H1 (cell line): ENCODE measurements around the gene IL10RA. TPM values are rescaled to one million over a fixed set of nuclear protein-coding genes. Genes with fewer than 3 reads are reported as not detected.

Source experiments
- ATF3 ChIP-seq: IDR thresholded peaks from 2 replicates; pipeline ENCODE4 v1.6.1; 2011; ENCODE audit warnings: low read depth, mild to moderate bottlenecking, low read length; ENCODE audit not compliant: insufficient read depth
- BCL11A ChIP-seq, 2 experiments: IDR thresholded peaks; one replicate each; pipeline ENCODE4 v1.6.1; 2011; ENCODE audit warnings: low read depth in 2 of 2, low read length in 2 of 2, mild to moderate bottlenecking in 2 of 2
- BRCA1 ChIP-seq: IDR thresholded peaks from 2 replicates; pipeline ENCODE4 v1.6.1; 2012; ENCODE audit warnings: low read depth, low read length, improper control_type of control experiment
- EZH2 ChIP-seq: fragments of 200-600 bp; sonication (generic); IDR thresholded peaks from 2 replicates; pipeline ENCODE4 v1.7.1; 2012; ENCODE audit warnings: low read depth, mild to moderate bottlenecking, moderate library complexity, low read length, inconsistent platforms; ENCODE audit not compliant: severe bottlenecking
- GTF2F1 ChIP-seq: IDR thresholded peaks from 2 replicates; pipeline ENCODE4 v1.6.1; 2012; ENCODE audit warnings: low read depth, low read length, improper control_type of control experiment, borderline replicate concordance
- HDAC6 ChIP-seq: IDR thresholded peaks from one replicate; pipeline ENCODE4 v1.7.1; 2012; ENCODE audit warnings: low read depth, mild to moderate bottlenecking, inconsistent platforms, low read length, moderate library complexity
- KDM1A ChIP-seq: fragments of 200-600, 300-600 bp; sonication (generic); IDR thresholded peaks from 2 replicates; pipeline ENCODE4 v1.7.1; 2016; ENCODE audit warnings: mild to moderate bottlenecking, low read length, borderline replicate concordance
- MAFK ChIP-seq: IDR thresholded peaks from 2 replicates; pipeline ENCODE4 v1.6.1; 2012; ENCODE audit warnings: low read depth, mild to moderate bottlenecking, improper control_type of control experiment, low read length
- POLR2AphosphoS5 ChIP-seq: IDR thresholded peaks from 2 replicates; pipeline ENCODE4 v1.6.1; 2011; ENCODE audit warnings: low read depth, low read length
- POU5F1 ChIP-seq: IDR thresholded peaks from 2 replicates; pipeline ENCODE4 v1.6.1; 2011; ENCODE audit warnings: low read depth, mild to moderate bottlenecking, low read length, moderate library complexity
- RAD21 ChIP-seq, 2 experiments: IDR thresholded peaks in 1 of 2; conservative IDR thresholded peaks in 1 of 2; 2 replicates each; pipeline ENCODE4 v1.6.1; 2011; ENCODE audit warnings: low read depth in 2 of 2, low read length in 2 of 2, improper control_type of control experiment in 1 of 2, inconsistent platforms in 1 of 2, mild to moderate bottlenecking in 1 of 2, moderate library complexity in 1 of 2
- RBBP5 ChIP-seq: IDR thresholded peaks from 2 replicates; pipeline ENCODE4 v1.7.1; 2012; ENCODE audit warnings: low read depth, mild to moderate bottlenecking, inconsistent platforms, low read length, moderate library complexity, borderline replicate concordance
- RNF2 ChIP-seq: fragments of 200-900, 300-1000 bp; sonication (generic); IDR thresholded peaks from 2 replicates; pipeline ENCODE4 v1.7.1; 2016; ENCODE audit warnings: borderline replicate concordance, low read depth, mild to moderate bottlenecking, antibody characterized with exemption, low read length; ENCODE audit not compliant: poor library complexity, severe bottlenecking; ENCODE audit errors: missing control alignments
- SAP30 ChIP-seq: fragments of 300-600 bp; sonication (generic); IDR thresholded peaks from 2 replicates; pipeline ENCODE4 v1.7.1; 2012; ENCODE audit warnings: low read length, moderate library complexity, mild to moderate bottlenecking, inconsistent platforms; ENCODE audit not compliant: insufficient read depth, insufficient replicate concordance
- SIX5 ChIP-seq: IDR thresholded peaks from 2 replicates; pipeline ENCODE4 v1.6.1; 2011; ENCODE audit warnings: mild to moderate bottlenecking, low read depth, low read length
- SP2 ChIP-seq: IDR thresholded peaks from 2 replicates; pipeline ENCODE4 v1.6.1; 2012; ENCODE audit warnings: mild to moderate bottlenecking, low read length, inconsistent platforms
- SP4 ChIP-seq: IDR thresholded peaks from 2 replicates; pipeline ENCODE4 v1.6.1; 2012; ENCODE audit warnings: low read length, inconsistent platforms
- TAF7 ChIP-seq: optimal IDR thresholded peaks from 2 replicates; pipeline ENCODE3; 2011; ENCODE audit warnings: low read depth, mild to moderate bottlenecking, inconsistent platforms, low read length, moderate library complexity, borderline replicate concordance
- TEAD4 ChIP-seq: IDR thresholded peaks from 2 replicates; pipeline ENCODE4 v1.6.1; 2012; ENCODE audit warnings: low read depth, low read length, inconsistent platforms, mixed read lengths
- USF2 ChIP-seq: IDR thresholded peaks from 2 replicates; pipeline ENCODE4 v1.6.1; 2011; ENCODE audit warnings: low read length, improper control_type of control experiment
- ZNF274 ChIP-seq: IDR thresholded peaks from 2 replicates; pipeline ENCODE4 v1.7.0; 2012; ENCODE audit warnings: low read length, borderline replicate concordance; ENCODE audit errors: extremely low read depth
- polyA plus RNA-seq, 7 experiments: library from polyadenylated mRNA; depleted of rRNA in 3 of 7; stranded (reverse) in 5 of 7; unstranded in 2 of 7; fragments of >200 nt in 5 of 7; fragments of 200-250 nt in 2 of 7; gene quantifications; 1 replicate in 5 of 7; 2 replicates in 1 of 7; 4 replicates in 1 of 7; pipeline versions ENCODE4 v1.2.1 to v1.2.3, GENCODE V29; 2011 to 2013; ENCODE audit warnings: missing spikeins in 2 of 7, mixed read lengths in 2 of 7
- total RNA-seq: library from RNA; stranded (reverse); fragmentation: NEBNext Ultra II Directional; extraction: Animal tissue kit (Norgen Biotek cat#: 25700); gene quantifications from 2 replicates; pipeline ENCODE4 v1.2.1, GENCODE V29; 2021

IL10RA gene
- total and polyA plus RNA-seq, 2 of the 8 experiments (the other 6 are each of a cell fraction or from before 2014, with no cell fraction given), result 0.05 to 0.11 TPM

- TF ChIP-seq USF2, result no peak
- TF ChIP-seq TAF7, result no peak
- TF ChIP-seq RAD21 (IDR thresholded peaks at IDR 0.05 in 1 of 2, conservative IDR thresholded peaks at IDR 0.05 in 1 of 2; ENCODE audit: low read depth in 2 of 2, low read length in 2 of 2), result 0 out of 4 replicates have a peak, but pooled peaks of 1 of the 2 experiments have one; percentile 0
- TF ChIP-seq HDAC6, result no peak
- no peak for TF ChIP-seq KDM1A
- TF ChIP-seq BRCA1, result no peak
- no peak for TF ChIP-seq SAP30
- TF ChIP-seq SIX5, result no peak
- no peak for TF ChIP-seq POU5F1
- TF ChIP-seq GTF2F1, result 0 out of 2 replicates have a peak, but pooled peaks have one; percentile 24
- TF ChIP-seq SP4, result 0 out of 2 replicates have a peak, but pooled peaks have one; percentile 40
- no peak for TF ChIP-seq RNF2
- no peak; the same call in 1 of the 2 replicates for TF ChIP-seq RBBP5
- TF ChIP-seq EZH2, result peak; percentile 24
- no peak for TF ChIP-seq POLR2AphosphoS5
- TF ChIP-seq SP2, result no peak
- no peak for TF ChIP-seq BCL11A (IDR thresholded peaks at IDR 0.05; ENCODE audit: low read depth in 2 of 2, low read length in 2 of 2)
- no peak for TF ChIP-seq TEAD4
- TF ChIP-seq ZNF274, result no peak
- TF ChIP-seq MAFK, result no peak
- no peak for TF ChIP-seq ATF3
These were observed at the start of gene IL10RA (continued) for GRCh38 chr11:117985953-117986887.
